Measurements from ENCODE around the gene ATP8A1.
"Not testable (repeated sequence)": the region's sequence is repeated elsewhere in the genome, so short reads cannot be mapped to it uniquely, and the experiment has no call there.

ATP8A1 gene

GRCh38 chr4:42478946-42479345 lies 178.0 kb downstream of the ATP8A1 start:
- TF ChIP-seq, protein P1, sequence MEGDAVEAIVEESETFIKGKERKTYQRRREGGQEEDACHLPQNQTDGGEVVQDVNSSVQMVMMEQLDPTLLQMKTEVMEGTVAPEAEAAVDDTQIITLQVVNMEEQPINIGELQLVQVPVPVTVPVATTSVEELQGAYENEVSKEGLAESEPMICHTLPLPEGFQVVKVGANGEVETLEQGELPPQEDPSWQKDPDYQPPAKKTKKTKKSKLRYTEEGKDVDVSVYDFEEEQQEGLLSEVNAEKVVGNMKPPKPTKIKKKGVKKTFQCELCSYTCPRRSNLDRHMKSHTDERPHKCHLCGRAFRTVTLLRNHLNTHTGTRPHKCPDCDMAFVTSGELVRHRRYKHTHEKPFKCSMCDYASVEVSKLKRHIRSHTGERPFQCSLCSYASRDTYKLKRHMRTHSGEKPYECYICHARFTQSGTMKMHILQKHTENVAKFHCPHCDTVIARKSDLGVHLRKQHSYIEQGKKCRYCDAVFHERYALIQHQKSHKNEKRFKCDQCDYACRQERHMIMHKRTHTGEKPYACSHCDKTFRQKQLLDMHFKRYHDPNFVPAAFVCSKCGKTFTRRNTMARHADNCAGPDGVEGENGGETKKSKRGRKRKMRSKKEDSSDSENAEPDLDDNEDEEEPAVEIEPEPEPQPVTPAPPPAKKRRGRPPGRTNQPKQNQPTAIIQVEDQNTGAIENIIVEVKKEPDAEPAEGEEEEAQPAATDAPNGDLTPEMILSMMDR (IDR thresholded peaks at IDR 0.05; ENCODE audit: low read depth, low read length): no peak
- H3K4me3 ChIP-seq (ENCODE audit: low read depth, low read length): no peak overlapping the region
- H3K36me3 ChIP-seq: peaks cover 3% of the 10 kb centered on the region; the same call in 1 of the 2 replicates
- no peak for DNase-seq
- H3K27me3 ChIP-seq (ENCODE audit: insufficient read depth, low read depth, severe bottlenecking): no peaks in the 10 kb centered on the region
- no peak overlapping the region for H3K27ac ChIP-seq
- H3K9me3 ChIP-seq (ENCODE audit: severe bottlenecking): no peaks in the 10 kb centered on the region

GRCh38 chr4:42478509-42478908 lies 178.4 kb downstream of the ATP8A1 start:
- TF ChIP-seq, protein P1 (IDR thresholded peaks at IDR 0.05; ENCODE audit: low read depth, low read length): no peak
- no peak overlapping the region for H3K4me3 ChIP-seq (ENCODE audit: low read depth, low read length)
- DNase-seq: no peak
- no peak overlapping the region for H3K27ac ChIP-seq
- no peaks in the 10 kb centered on the region for H3K9me3 ChIP-seq (ENCODE audit: severe bottlenecking)
- H3K27me3 ChIP-seq (ENCODE audit: insufficient read depth, low read depth, severe bottlenecking): no peaks in the 10 kb centered on the region
- H3K36me3 ChIP-seq: peaks cover 3% of the 10 kb centered on the region; the same call in 1 of the 2 replicates

DNA sequence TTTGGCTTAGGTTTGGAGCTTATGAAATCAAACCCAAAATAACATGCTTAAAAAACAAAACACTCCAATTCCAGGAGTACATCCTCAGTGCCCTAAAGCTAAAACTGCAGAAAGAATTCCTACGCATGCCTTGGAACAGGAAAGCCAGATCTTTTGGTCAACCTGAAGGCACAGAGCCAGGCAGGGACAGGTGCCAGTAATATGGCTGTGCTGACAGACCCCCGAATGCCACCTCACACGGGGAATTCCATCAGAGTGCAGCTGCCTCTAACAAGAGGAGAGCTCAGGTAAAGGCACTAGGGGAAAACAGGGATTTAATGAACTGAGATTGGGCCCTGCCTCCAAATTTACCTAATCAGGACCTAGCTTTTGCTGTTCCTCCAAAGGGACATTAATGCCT lies 182.5 kb downstream of the ATP8A1 start:
- Histone ChIP-seq H3K9me3 (ENCODE audit: severe bottlenecking) (no peaks in the 10 kb centered on the region), H3K4me3 (ENCODE audit: low read depth, low read length) (no peak overlapping the region), H3K36me3 (no peaks in the 10 kb centered on the region), H3K27ac (no peak overlapping the region), H3K27me3 (ENCODE audit: insufficient read depth, low read depth, severe bottlenecking) (no peaks in the 10 kb centered on the region)
- no peak for DNase-seq
- TF ChIP-seq, protein P1 (IDR thresholded peaks at IDR 0.05; ENCODE audit: low read depth, low read length): no peak

DNA sequence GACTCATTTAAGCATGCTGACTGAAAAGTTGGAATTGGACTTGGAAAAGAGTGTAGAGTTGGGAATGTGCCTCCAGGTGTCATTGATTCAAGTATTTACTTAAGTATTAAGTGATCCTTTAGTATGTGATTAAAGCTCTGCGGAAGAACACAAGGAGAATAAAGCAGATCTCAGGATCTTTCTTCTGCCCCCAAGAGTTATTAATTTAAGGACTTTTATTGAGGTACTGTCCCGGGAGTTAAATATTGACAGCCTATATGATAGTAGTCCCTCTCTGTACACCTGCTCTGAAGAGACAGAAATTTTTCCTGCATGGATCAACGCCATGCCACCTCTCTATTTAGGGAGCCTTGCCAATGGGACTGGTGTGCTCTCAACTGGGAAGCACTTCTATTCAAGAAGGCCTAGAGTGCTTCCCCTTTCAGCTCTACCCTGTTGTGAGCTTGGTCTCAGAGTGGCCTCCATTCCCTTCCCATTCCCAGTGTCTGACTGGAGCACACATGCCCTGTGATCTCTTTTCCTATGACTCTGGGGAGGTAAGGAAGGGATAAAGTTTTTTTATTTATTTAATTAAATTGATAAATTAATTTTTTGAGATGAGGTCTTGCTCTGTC lies 183.7 kb downstream of the ATP8A1 start:
- TF ChIP-seq, protein P1 (IDR thresholded peaks at IDR 0.05; ENCODE audit: low read depth, low read length): no peak
- no peak overlapping the region for H3K27ac ChIP-seq
- DNase-seq: no peak
- H3K9me3 ChIP-seq (ENCODE audit: severe bottlenecking): no peaks in the 10 kb centered on the region
- H3K4me3 ChIP-seq (ENCODE audit: low read depth, low read length): no peak overlapping the region
- H3K27me3 ChIP-seq (ENCODE audit: insufficient read depth, low read depth, severe bottlenecking): no peaks in the 10 kb centered on the region
- no peaks in the 10 kb centered on the region for H3K36me3 ChIP-seq

GRCh38 chr4:42471896-42472295 lies 185.0 kb downstream of the ATP8A1 start:
- Histone ChIP-seq H3K4me3 (ENCODE audit: low read depth, low read length) (no peak overlapping the region), H3K36me3 (no peaks in the 10 kb centered on the region), H3K9me3 (ENCODE audit: severe bottlenecking) (no peaks in the 10 kb centered on the region), H3K27me3 (ENCODE audit: insufficient read depth, low read depth, severe bottlenecking) (no peaks in the 10 kb centered on the region), H3K27ac (no peak overlapping the region)
- no peak for DNase-seq
- TF ChIP-seq, protein P1 (IDR thresholded peaks at IDR 0.05; ENCODE audit: low read depth, low read length): no peak

DNA sequence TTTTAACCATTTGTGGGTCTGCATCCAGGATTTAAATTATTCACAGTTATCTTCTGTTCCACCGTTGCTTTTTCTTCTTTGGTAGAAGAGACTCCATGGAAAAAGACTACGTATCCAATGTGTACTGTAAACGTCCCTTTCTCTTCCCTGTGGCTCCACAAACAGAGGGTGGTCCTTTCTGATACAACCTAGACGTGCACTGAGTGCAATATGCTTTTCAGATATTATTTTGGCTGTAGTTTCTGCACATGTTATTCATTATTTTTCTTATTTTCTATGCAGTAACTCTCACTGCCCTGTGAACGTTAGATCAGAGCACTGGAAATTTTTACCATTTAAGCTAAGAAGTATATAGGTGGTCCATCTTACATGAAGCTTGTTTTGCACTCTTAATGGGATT lies 186.9 kb downstream of the ATP8A1 start:
- DNase-seq: no peak
- Histone ChIP-seq H3K9me3 (ENCODE audit: severe bottlenecking) (no peaks in the 10 kb centered on the region), H3K36me3 (no peaks in the 10 kb centered on the region), H3K27ac (no peak overlapping the region), H3K27me3 (ENCODE audit: insufficient read depth, low read depth, severe bottlenecking) (no peaks in the 10 kb centered on the region), H3K4me3 (ENCODE audit: low read depth, low read length) (no peak overlapping the region)
- TF ChIP-seq, protein P1 (IDR thresholded peaks at IDR 0.05; ENCODE audit: low read depth, low read length): no peak

- not testable (repeated sequence) for H3K27me3 ChIP-seq (ENCODE audit: insufficient read depth, low read depth, severe bottlenecking); H3K27ac ChIP-seq
Measured at GRCh38 chr4:42467777-42468176, 189.1 kb downstream of the ATP8A1 start.

More at GRCh38 chr4:42467777-42468176, 189.1 kb downstream of the ATP8A1 start:
- H3K9me3 ChIP-seq (ENCODE audit: severe bottlenecking); H3K36me3 ChIP-seq; DNase-seq; H3K4me3 ChIP-seq (ENCODE audit: low read depth, low read length): not testable (repeated sequence)

Data from WERI-Rb-1 (cell line).